Embryonic facial prominence (tissue), 1 donor: ENCODE measurements around the gene DUSP18.
"Not testable (repeated sequence)": the region's sequence is repeated elsewhere in the genome, so short reads cannot be mapped to it uniquely, and the experiment has no call there.

ENCODE experiments used
- DNase-seq: peaks from one replicate; pipeline ENCODE4 v3.0.0-alpha.2; 2016; ENCODE audit errors: extremely low spot score

Gene DUSP18

GRCh38 chr22:30679895-30680690 is 12.4 kb upstream of the DUSP18 start:
- not testable (repeated sequence) for DNase-seq

GRCh38 chr22:30676565-30676964 is 8.9 kb upstream of the DUSP18 start:
- not testable (repeated sequence) for DNase-seq

GRCh38 chr22:30675436-30675835 is 7.8 kb upstream of the DUSP18 start:
- no peak for DNase-seq

DNA sequence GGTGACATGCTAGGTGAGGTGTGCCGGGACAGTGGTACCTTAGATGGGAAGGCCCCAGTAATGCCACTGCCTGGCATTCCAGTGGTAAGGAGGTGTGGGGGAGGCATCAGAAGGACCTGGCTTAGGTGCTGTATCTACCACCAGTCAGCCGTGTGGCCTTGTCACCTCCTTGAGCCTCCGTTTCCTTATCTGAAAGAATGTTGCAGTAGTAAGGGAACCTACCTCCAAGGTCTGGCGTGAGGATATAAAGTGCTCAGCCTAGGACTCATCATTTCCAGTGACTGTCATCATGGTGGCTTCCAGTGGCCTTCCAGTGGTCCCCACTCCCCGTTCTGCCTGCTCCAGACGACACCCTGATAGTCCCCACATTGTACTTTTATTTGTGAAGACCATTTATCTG is 6.8 kb upstream of the DUSP18 start:
- no peak for DNase-seq

- DNase-seq: no peak
Measured at GRCh38 chr22:30673136-30673535, 5.5 kb upstream of the DUSP18 start.

DNA sequence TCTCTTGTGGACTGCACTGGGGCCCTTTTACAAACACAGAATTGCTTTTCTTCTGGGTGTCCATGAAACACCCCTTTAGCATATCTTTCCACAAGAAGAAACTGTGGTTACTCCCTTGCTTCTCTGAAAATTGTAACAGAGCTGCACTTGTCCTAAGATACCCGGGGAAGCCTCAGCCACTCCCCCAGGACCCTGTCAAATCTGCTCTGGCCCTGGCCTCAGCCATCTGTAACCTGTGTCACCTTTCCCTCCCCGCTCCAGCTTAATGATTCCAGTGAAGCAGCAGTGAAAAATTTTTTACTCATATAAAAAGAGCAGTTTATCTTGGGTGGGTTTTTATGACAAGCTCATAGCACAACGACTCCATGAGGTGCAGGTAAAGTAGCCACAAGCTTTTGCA is 3.4 kb upstream of the DUSP18 start:
- no peak for DNase-seq

GRCh38 chr22:30668386-30668710 is 673 bp upstream of the DUSP18 start:
- no peak for DNase-seq

DNA sequence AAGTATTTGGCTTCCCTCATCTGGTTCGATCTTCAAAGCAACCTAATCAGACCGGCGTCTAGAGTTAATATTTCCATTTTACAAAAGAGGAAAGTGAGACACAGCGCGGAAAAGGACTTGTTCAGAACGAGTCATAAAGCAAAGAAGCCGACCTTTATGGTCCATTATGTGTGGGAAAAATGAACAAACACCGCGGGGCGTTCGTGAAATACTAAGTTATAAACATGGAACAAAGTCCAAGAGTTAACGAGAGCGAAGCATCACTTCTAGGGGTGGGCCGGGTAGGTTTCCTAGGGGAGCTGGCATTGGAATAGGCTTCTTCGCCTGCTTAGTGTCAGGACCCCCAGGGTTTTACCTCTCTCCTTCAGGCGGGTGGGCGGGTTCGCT is 575 bp downstream of the DUSP18 start:
- DNase-seq: no peak

GRCh38 chr22:30665786-30666185 is 1.9 kb downstream of the DUSP18 start:
- DNase-seq: no peak

DNA sequence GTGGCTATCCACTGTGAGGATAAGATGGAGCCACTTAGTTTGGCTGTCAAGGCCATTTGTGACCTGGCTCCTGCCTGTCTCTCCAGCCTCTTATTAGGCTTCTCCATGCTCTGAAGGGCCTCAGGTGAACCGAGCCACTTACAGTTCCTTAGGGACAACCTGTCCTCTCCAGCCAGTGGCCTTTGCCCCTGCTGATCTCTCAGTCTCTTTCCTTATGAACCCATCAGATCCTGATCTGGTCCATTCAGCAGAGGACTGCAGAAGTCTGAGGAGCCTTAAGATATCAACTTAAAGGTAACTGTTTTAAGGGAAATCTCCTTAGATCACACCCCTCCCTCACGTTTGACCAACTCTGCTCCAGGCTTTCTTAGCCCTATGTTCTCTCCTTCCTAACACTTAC is 2.4 kb downstream of the DUSP18 start:
- no peak for DNase-seq

GRCh38 chr22:30664798-30665197 is 2.9 kb downstream of the DUSP18 start:
- no peak for DNase-seq

- DNase-seq: no peak
Measured at GRCh38 chr22:30662040-30662439, 5.6 kb downstream of the DUSP18 start.

DNA sequence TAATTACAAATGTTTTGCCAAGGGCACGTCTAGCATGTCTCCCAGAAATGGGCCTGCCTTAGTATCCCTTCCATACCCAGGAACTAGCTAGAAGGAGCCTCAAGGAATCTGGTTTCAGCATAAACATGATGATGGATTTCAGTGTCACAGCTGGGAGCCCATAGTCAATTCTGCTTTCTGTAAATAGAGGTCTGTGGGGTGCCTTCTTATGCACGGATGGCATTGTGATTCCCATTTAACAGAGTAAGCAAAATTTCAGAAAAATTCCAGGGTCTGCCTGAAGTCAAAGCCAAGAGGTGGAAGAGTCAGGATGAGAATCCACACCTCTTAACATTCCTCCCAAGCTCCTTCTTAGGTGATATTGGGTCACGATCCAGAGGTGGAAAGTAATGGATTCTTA is 12.1 kb downstream of the DUSP18 start:
- DNase-seq: no peak

DNA sequence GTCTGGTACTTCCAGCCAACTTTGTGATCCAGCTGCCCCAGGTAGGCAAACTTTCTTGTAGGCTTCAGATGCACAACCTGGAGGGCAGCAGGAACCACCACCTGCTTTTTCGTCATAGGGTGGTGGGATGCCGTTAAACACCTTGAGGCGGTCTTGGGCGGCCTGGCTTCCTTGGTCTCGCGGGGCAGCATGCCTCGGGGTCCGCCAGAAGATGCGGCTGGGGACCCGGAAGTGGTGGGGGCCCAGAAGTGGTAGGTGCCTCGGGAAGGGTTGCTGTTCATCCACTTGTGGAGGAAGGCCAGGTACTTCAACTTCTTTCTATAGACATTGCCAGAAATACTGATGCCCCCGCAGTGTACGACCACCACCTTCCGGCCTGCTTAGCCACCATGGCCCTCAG is 13.3 kb downstream of the DUSP18 start:
- DNase-seq: no peak

GRCh38 chr22:30652852-30653251 is 14.8 kb downstream of the DUSP18 start:
- DNase-seq: no peak

DNA sequence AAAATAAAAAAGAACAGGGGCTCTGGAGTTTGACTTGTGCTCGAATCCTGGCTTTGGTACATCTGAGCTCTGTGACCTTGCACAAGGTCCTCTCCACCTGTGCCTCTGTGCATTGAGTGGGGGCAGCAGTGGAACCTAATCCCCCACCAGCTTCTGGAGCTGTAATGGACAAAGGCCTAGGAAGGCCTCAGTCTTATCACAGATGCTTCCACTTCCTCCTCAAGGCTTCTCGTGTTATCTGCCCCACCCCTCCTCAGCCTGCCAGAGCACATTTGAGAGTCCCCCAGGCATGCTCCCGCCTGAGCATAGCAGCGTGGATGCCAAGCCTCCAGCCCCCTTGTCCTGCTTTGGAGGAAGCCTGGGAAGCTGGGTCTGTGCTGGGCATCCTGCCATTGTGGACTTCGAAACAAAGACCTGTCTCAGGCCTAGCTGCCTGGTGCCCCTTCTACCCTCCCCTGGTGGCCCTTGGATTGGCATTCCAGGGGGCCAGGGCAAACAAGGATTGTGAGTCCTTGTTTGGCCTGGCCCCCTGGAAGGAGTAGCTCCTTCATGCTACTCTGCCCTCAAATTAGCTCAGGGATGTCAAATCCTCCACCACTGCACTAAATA is 17.1 kb downstream of the DUSP18 start:
- DNase-seq: no peak

DNA sequence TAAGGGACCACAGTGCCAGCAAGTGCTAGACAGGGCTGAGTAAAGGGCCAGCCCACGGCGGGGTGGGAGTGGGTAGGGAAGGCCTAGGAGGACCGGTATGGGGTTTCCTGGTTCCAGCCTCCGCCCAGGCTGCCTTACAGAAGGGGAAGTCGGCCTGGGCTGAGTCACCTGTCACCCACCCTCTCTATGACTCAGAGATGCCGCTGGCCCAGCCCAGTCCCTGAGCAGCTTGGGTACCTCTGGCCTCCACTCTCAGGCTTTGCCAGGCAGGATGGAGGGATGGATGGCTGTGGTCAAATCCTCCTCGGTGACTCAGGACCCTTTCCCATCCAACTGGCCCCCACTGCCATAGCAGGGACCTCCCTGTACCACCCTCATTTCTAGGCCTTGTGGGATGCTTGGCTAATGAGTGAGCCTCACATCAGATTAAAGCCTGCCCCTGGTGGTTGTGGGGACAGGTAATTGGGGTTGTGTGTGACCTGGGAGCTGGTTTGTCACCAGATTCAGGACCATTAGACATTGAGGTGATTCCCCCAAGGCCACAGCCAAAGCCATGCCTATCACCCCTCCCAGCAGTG is 18.2 kb downstream of the DUSP18 start:
- no peak for DNase-seq

- DNase-seq: no peak
Measured at GRCh38 chr22:30648825-30649224, 18.9 kb downstream of the DUSP18 start.

DNA sequence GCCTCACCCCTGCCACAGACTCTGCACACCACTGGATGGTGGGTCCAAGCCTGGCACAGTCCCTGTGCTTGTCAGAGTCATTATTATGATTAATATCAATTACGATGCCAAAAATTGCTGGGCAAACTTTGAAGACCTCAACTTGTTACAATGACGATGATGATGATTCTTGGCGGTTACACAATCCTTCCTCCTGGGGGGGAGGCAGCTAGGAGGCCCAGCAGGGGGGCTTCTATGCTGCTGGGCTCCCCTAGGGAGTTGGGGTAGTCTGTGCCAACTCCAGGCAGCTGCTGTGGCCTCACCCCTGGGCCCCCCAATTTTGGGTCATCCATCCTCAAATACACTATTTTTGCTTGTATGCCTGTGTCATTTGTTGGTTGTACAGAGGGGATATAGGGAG is 20.1 kb downstream of the DUSP18 start:
- DNase-seq: no peak

DNA sequence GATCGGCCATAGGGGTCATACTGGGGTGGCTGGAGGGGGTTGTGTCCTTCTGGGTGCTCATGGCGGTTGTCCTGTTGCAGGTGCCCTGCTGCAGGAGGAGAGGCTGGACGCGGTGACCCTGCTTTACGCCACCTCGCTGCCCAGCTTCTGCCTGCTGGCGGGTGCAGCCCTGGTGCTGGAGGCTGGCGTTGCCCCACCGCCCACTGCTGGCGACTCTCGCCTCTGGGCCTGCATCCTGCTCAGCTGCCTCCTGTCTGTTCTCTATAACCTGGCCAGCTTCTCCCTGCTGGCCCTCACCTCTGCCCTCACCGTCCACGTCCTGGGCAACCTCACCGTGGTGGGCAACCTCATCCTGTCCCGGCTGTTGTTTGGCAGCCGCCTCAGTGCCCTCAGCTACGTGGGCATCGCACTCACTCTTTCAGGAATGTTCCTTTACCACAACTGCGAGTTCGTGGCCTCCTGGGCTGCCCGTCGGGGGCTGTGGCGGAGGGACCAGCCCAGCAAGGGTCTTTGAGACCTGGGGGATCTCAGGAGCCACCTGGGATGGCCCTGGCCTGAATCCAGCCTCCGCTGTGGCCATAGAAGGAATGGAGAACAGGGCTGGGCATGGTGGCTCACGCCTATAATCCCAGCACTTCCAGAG is 21.0 kb downstream of the DUSP18 start:
- no peak for DNase-seq

GRCh38 chr22:30643055-30643875 is 24.4 kb downstream of the DUSP18 start:
- no peak for DNase-seq

DNA sequence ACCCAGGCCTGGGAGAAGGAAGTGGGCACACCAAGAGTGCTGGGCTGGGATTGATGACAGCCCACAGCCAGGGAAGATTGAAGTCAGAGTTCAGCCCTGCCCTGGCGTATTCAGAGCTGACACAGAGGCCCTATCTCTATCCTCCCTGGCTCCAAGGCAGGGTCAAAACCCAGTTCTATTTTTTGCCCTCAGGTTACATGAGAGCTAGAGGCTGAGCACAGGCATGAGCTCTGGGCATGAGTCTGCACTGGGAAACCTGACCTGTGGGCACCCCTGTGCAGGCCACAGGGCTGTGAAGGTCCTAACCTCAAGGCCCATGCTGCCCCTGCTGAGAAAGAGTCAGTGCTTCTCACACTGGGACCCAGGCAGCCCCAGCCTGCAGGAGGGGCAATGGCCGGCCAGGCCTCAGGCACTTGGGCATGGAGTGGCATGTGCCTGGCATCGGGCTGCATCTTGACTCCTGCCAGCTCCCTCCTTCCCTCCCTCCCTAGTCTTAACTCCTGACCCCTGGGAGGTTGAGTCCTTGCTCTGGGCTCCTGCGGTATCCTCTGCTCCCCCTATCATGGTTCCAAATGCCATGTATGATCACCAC is 26.7 kb downstream of the DUSP18 start:
- DNase-seq: no peak
